DLD1 (cell line): ENCODE results near the gene POPDC2.
"Not testable (repeated sequence)": the region's sequence is repeated elsewhere in the genome, so short reads cannot be mapped to it uniquely, and the experiment has no call there.

Experiments used
- in situ Hi-C: cut with HindIII; loops from 2 replicates; pipeline ENCODE4 v1.10.0; 2017; ENCODE audit warnings: low sequenced_read_pairs

POPDC2 gene

GRCh38 chr3:119660474-119661440 is at the start of gene POPDC2:
TSS of gene POPDC2 (minus strand) at chr3:119660589. CDS start at chr3:119660423, 166 bp downstream.
- in situ Hi-C loops, result no loop called here

DNA sequence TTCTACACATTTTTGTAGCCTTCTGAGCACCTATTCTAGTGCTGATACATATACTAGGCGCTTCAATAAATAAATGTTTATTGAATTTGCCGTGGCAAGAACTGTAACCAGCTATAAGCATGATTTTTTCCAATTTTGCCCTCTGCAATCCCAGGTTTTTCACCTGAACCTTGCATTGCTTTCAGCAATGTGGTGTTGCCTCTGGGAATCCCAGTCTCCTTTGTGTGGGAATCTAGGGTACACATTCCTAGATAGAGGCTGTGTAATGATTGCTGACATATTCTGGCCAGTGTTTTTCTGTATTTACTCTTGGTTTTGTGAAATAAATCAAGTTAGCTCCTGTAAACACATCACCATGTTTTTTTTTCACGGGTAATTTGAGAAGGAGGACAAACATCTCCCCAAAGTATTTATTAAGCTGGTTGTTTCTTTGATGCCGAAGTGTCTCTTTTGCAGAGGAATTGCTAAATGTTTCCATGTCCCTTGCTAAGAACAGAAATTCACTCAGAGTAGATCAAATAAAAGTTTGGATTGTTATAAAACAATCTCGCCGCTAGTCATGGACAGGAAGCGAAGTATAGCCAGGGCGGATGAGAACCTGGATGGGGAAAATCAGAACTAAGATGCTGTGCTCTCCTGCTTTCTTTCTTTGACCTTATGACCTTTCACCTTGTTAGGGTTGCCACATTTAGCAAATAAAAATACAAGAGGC is 43.6 kb upstream of the POPDC2 start:
- in situ Hi-C loops, result no loop called here

DNA sequence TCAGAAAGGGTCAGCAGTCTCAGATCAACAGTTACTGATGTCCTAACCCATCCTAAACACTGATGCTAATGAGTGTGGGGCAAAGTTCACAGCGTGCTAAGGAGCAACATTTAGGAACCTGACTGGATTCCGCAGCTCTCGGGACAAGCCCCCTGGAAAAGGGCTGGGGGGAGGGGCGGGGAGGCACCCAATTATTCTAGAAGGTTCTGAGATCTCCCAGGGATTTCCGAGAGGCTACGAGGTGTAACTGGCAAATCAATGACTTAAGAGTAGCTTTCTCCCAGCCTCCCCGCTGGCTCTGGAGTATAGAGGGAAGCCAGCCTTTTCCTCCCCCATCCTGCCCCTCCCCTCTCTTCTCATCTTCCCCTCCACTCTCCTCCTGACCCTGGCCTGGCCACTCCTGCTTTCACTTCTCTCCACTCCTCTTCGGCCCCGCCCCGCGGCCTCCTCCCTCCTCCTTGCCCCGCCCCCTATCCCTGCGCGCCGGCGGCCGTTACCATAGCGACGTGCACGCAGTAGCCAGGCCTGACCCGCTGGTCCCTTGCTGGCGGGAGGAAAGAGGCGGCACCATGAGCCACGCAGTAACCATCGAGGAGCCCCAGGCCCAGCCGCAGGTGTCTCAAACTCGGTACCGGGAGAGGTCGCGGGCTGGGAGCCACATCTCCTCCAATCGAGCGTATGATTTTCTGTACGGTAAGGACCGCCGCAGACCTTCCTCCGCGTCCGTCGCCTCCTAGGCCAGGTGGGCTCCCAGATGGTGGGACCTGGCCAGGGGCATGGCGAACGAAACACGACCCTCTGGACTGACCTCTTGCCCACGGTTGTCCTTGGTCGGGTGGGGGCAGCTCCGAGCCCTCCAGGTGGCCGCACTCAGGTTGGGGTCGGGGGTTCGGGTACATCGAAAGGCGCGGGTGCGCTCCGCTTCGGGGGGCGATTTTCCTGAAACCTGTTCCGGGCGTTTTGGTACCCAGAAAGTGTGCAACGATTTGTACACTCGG is 42.4 kb upstream of the POPDC2 start, which contains the start of gene CFAP91:
Gene CFAP91 (plus strand): TSS at position 493 of the 998 bp plus-strand sequence. CDS start 77 bp downstream, at position 570.
- in situ Hi-C loops, result no loop called here

DNA sequence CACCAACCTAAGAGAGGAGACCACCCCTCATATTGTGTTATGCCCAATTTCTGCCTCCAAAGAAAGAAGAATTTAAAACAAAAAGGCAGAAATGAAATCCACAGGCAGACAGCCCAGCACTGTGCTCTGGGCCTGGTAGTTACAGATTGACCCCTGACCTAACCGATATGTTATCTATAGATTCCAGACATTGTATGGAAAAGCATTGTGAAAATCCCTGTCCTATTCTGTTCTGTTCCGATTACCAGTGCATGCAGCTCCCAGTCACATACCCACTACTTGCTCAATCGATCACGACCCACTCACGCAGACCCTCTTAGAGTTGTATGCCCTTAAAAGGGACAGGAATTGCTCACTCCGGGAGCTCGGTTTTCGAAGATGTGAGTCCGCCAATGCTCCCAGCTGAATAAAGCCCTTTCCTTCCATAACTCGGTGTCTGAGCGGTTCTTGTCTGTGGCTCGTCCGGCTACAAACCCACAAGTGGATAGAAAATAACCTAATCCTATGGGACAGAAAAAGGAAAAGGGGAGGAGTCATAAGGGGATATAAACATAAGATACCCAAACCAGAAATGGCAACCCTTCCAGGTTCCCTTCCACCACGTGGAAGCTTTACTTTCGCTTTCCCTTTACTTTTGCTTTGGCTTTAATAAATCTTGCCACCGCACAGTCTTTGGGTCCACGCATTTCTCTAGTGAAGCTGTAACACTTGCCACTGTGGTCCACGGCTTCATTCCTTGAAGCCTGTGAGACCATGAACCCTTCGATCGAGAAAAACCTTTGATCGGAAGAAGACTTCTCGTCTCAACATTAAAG is 40.7 kb upstream of the POPDC2 start:
- in situ Hi-C loops, result no loop called here

GRCh38 chr3:119700269-119700919 is 40.0 kb upstream of the POPDC2 start:
- in situ Hi-C loops, result no loop called here

- in situ Hi-C loops, result no loop called here
These were observed 37.0 kb upstream of the POPDC2 start for GRCh38 chr3:119697394-119697793.

DNA sequence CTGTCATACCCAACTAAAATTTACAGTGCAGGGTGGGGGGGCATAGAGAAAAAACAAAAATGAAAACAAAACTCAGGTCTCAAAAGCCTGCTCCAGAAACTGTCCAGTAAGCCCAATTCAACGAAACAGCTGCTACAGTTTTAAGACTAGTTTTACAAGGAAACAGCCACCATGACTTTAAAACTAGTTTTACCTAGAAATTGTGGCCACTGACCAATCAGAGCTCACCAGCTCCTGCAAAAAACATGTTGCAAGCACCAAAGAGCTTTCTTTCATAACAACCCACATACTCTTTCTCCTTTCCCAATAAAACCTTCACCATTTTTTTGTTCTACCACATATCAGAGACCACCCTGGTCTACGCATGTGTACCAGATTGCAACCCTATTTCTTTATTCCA is 35.1 kb upstream of the POPDC2 start:
- in situ Hi-C loops, result no loop called here

DNA sequence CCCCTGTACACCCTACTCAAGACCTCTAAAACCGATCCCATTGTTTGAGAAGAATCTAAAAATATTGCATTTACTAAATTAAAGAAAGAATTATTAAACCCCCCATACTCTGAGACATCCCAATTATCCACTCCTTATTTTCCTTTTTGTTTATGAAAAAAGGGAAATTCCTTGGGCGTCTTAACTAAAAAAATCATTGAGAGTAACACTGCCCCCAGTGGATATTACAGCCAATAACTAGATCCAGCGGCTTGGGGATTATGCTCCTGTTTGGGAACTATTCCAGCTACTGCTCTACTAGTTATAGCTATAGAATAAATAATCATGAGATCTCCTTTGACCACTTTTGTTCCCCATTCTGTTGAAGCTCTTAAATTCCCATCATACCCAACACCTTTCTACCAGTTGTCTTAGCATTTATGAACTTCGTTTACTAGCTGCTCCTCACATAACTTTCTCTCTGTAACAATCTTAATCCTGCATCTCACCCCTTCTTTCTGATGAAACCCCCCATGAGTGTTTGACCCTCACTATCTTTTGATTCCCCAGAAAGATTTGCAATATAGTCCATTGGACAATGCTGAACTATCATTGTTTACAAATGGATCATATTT is 29.8 kb upstream of the POPDC2 start:
- in situ Hi-C loops, result no loop called here

DNA sequence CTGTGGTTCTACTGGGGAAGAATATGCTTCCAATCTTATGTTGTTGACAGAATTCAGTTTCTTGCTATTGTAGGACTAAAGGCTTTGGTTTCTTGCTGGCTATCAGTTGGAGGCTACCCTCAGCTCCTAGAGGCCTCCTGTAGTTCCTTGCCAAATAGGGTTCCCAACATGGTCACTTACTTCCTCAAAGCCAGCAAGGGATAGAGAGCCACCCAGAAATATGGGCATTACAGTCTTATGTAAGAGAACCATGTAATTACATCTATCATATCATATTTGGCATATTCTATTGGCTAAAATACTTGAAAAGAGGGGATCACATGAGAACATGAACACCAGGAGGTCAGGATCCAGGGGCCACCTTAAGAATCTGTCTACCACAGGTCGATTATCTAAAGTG is 23.0 kb upstream of the POPDC2 start:
- in situ Hi-C loops, result no loop called here

DNA sequence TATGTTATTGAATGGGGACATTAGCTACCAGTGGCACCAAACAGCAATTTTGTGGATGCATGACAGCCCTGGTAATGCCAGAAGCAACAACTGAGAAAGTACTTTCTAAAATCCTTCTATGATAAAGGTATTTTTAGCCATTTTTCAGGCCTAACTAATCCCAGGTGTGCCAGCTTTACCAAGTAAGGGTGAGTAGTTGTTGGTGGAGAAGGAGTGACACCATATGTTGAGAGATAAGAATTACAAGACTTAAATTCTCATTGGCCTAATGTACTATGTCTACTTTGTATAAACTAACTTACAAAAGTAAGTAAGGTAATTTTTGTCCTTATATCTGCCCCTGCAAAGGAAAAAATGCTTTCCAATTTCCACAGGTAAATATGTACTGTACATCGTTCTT is 20.9 kb upstream of the POPDC2 start:
- in situ Hi-C loops, result no loop called here

GRCh38 chr3:119679874-119680273 is 19.5 kb upstream of the POPDC2 start:
- in situ Hi-C loops, result no loop called here

GRCh38 chr3:119678209-119678608 is 17.8 kb upstream of the POPDC2 start:
- in situ Hi-C loops, result not testable (repeated sequence)

- in situ Hi-C loops, result no loop called here
These were observed 17.2 kb upstream of the POPDC2 start for GRCh38 chr3:119677641-119677934.

DNA sequence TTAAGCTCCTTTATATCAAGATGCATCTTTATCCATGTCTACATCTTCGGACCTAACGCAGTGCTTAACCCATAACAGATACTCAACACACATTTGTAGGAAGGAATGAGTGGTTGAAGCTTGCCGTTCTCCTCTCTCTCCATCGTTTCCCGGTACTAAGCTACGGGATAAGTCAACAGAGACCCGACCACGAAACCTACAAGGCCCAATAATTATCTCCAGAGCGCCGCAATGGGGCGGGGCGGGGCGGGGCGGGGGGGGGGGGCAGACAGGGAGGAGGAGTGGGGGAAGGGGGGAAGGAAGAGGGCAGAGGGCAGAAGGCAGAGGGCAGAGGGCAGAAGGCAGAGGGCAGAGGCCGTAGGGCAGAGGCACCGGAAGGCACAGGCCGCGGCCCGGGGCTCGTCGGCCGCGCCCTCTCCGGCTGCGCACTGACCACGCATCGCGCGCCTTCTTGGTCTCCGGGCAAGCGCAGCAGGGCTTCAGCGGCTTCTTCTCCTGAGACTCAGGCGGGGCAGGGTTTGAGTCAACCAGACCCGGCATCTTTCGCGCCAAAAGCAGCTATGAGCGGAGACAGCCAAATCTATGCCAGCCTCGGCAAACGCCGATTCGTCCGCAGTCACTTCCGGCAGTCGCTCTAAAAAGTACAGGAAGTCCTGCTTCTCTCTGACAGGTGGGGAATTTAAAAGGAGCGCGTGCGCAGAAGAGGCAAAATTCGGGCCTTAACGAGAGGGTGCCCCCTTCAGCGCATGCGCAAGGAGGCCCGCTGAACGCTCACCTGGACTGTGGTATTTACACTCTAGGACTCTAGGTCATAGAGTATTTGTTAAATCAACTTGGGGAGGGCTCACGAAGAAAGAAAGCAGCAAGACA is 16.6 kb upstream of the POPDC2 start, which contains the start of gene COX17:
Gene COX17 (minus strand): TSS at position 636 of the 870 bp plus-strand sequence. CDS start 96 bp downstream, at position 540.
- in situ Hi-C loops, result no loop called here

GRCh38 chr3:119676020-119676419 is 15.6 kb upstream of the POPDC2 start:
- in situ Hi-C loops, result no loop called here

DNA sequence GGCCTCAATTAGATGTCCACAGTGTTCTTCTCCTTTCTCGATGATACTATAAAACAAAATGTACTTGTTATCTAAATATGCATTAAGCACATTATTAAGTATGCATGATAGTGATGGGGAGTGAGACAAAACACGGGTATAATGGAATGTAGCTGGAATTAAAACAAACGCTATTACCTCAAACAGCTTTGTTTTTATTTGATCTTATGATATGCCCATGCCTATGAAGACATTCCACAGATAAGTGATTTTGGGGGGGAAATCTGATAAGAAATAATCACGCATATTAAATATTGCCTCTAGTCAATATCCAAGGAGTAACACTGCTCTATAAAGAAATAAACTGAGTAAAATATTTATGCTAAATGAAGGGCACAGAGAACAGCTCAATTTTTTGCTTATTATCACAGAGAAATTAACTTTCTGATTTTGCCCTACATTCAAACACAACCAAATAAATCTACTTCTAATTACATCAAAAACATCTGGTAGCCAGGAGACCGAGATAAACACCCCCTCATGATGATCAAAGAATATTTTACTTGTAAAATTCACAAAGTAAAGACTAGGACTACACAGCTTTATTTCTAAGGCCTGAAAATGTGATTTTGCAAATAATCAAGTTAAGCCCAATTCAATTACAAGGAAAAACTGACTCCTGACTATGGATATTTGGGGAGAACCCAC is 14.9 kb upstream of the POPDC2 start:
- in situ Hi-C loops, result no loop called here

GRCh38 chr3:119673875-119674274 is 13.5 kb upstream of the POPDC2 start:
- in situ Hi-C loops, result no loop called here
